Epithelial cell of prostate (primary cell): ENCODE measurements around the gene MOCS1.
"Not testable (repeated sequence)": the region's sequence is repeated elsewhere in the genome, so short reads cannot be mapped to it uniquely, and the experiment has no call there.

Source experiments
- DNase-seq: peaks from one replicate; pipeline ENCODE4 v3.0.0-alpha.2; 2011; ENCODE audit warnings: low read depth, low spot score
- H3K27ac ChIP-seq: fragments of 450-650 bp; 2 replicates; pipeline ENCODE4 v1.5.1; 2017; ENCODE audit warnings: mild to moderate bottlenecking

MOCS1 gene

GRCh38 chr6:39934131-39934757 is at the start of gene MOCS1:
TSS of gene MOCS1 (minus strand) at chr6:39934462. CDS start at chr6:39934417, 45 bp downstream.
- H3K27ac ChIP-seq, result no peak within 1 kb of the TSS
- no peak for DNase-seq

- no peak for DNase-seq
- H3K27ac ChIP-seq, result no peak overlapping the region
Observed at GRCh38 chr6:39984051-39984450, 49.8 kb upstream of the MOCS1 start.

- no peak overlapping the region for H3K27ac ChIP-seq
- DNase-seq, result no peak
Observed at GRCh38 chr6:39983193-39983592, 48.9 kb upstream of the MOCS1 start.

GRCh38 chr6:39982720-39983119 is 48.5 kb upstream of the MOCS1 start:
- no peak for DNase-seq
- no peak overlapping the region for H3K27ac ChIP-seq

- DNase-seq, result no peak
- H3K27ac ChIP-seq, result no peak overlapping the region
Observed at GRCh38 chr6:39980839-39981580, 46.7 kb upstream of the MOCS1 start.

GRCh38 chr6:39979461-39980328 is 45.4 kb upstream of the MOCS1 start:
- DNase-seq, result no peak
- H3K27ac ChIP-seq, result no peak overlapping the region

GRCh38 chr6:39978240-39978639 is 44.0 kb upstream of the MOCS1 start:
- DNase-seq, result no peak

GRCh38 chr6:39973661-39974060 is 39.4 kb upstream of the MOCS1 start:
- no peak overlapping the region for H3K27ac ChIP-seq
- DNase-seq, result no peak

More at GRCh38 chr6:39978240-39978639, 44.0 kb upstream of the MOCS1 start:
- no peak overlapping the region for H3K27ac ChIP-seq

GRCh38 chr6:39972717-39973116 is 38.5 kb upstream of the MOCS1 start:
- not testable (repeated sequence) for H3K27ac ChIP-seq, DNase-seq

GRCh38 chr6:39971131-39971530 is 36.9 kb upstream of the MOCS1 start:
- H3K27ac ChIP-seq, DNase-seq: not testable (repeated sequence)

GRCh38 chr6:39965751-39966150 is 31.5 kb upstream of the MOCS1 start:
- no peak overlapping the region for H3K27ac ChIP-seq
- DNase-seq, result no peak

GRCh38 chr6:39964530-39964929 is 30.3 kb upstream of the MOCS1 start:
- H3K27ac ChIP-seq, result no peak overlapping the region

GRCh38 chr6:39964094-39964493 is 29.8 kb upstream of the MOCS1 start:
- DNase-seq, result no peak
- no peak overlapping the region for H3K27ac ChIP-seq

More at GRCh38 chr6:39964530-39964929, 30.3 kb upstream of the MOCS1 start:
- DNase-seq, result no peak

GRCh38 chr6:39962831-39963230 is 28.6 kb upstream of the MOCS1 start:
- no peak overlapping the region for H3K27ac ChIP-seq
- DNase-seq, result no peak

- DNase-seq, result no peak
- peak overlapping the region; percentile 14 for H3K27ac ChIP-seq
Observed at GRCh38 chr6:39961178-39961577, 26.9 kb upstream of the MOCS1 start.

GRCh38 chr6:39958947-39959346 is 24.7 kb upstream of the MOCS1 start:
- DNase-seq, result no peak
- no peak overlapping the region for H3K27ac ChIP-seq

- DNase-seq, result peak; percentile 59
- H3K27ac ChIP-seq, result peak overlapping the region; percentile 39
Observed at GRCh38 chr6:39956936-39957335, 22.7 kb upstream of the MOCS1 start.

GRCh38 chr6:39953076-39953618 is 18.9 kb upstream of the MOCS1 start:
- H3K27ac ChIP-seq, result no peak overlapping the region
- DNase-seq, result no peak

GRCh38 chr6:39952167-39952566 is 17.9 kb upstream of the MOCS1 start:
- no peak for DNase-seq
- H3K27ac ChIP-seq, result no peak overlapping the region

GRCh38 chr6:39951716-39952115 is 17.5 kb upstream of the MOCS1 start:
- no peak for DNase-seq
- no peak overlapping the region for H3K27ac ChIP-seq

- no peak for DNase-seq
Observed at GRCh38 chr6:39951191-39951590, 16.9 kb upstream of the MOCS1 start.

More at GRCh38 chr6:39951191-39951590, 16.9 kb upstream of the MOCS1 start:
- no peak overlapping the region for H3K27ac ChIP-seq
